B cell (primary cell): ENCODE results near the gene CPED1.

Experiments
- EZH2 ChIP-seq: IDR thresholded peaks from 2 replicates; pipeline ENCODE4 v1.6.1; 2012; ENCODE audit warnings: borderline replicate concordance, low read depth, mild to moderate bottlenecking, moderate library complexity, low read length; ENCODE audit not compliant: insufficient read depth, poor library complexity, severe bottlenecking
- TF ChIP-seq, protein P1 (sequence below): fragments of 200-600 bp; IDR thresholded peaks from one replicate; pipeline ENCODE4 v1.8.0; 2022; ENCODE audit warnings: antibody characterized with exemption, mild to moderate bottlenecking

DNA sequence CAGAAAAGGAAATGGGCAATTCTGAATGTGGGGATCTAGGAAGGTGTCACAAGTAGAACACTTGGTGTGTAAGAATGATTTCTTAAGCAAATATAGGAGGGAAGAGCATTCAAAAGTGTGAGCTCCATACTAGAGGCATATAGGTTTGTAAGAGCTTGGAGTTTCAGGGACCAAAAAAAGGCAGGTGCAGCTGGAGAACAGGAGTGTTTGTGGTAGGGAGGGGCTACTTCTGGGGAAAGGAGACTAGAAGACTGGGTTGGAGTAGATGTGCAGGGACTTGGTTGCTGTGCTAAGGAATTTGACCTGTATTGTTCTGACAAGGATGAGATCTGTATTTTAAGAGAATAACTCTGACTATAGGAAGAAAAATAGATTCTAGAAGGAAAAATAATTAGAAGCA lies 46.4 kb downstream of the CPED1 start:
- TF ChIP-seq, protein P1, sequence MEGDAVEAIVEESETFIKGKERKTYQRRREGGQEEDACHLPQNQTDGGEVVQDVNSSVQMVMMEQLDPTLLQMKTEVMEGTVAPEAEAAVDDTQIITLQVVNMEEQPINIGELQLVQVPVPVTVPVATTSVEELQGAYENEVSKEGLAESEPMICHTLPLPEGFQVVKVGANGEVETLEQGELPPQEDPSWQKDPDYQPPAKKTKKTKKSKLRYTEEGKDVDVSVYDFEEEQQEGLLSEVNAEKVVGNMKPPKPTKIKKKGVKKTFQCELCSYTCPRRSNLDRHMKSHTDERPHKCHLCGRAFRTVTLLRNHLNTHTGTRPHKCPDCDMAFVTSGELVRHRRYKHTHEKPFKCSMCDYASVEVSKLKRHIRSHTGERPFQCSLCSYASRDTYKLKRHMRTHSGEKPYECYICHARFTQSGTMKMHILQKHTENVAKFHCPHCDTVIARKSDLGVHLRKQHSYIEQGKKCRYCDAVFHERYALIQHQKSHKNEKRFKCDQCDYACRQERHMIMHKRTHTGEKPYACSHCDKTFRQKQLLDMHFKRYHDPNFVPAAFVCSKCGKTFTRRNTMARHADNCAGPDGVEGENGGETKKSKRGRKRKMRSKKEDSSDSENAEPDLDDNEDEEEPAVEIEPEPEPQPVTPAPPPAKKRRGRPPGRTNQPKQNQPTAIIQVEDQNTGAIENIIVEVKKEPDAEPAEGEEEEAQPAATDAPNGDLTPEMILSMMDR = no peak
- no peak for TF ChIP-seq EZH2
